PC-9 (cell line): Measurements from ENCODE around the gene CUL2. TPM values are rescaled to one million over a fixed set of nuclear protein-coding genes. Genes with fewer than 3 reads are reported as not detected.

ENCODE experiments used
- BruUV-seq: library from RNA; stranded (reverse); fragments of 400-500 nt; replicated peaks from 2 replicates; lab custom pipeline; 2021; lab: Mats Ljungman, UMichigan
- CTCF ChIA-PET: fragments of 300-600 bp; sonication (Branson Sonifier 250); formaldehyde crosslinking; loops from one replicate; lab custom pipeline; 2022; ENCODE audit warnings: antibody characterized with exemption; lab: Charles Lee
- POLR2A ChIA-PET: fragments of 300-600 bp; sonication (Branson Sonifier 250); formaldehyde crosslinking; loops from one replicate; lab custom pipeline; 2022; ENCODE audit warnings: antibody characterized with exemption; ENCODE audit not compliant: unreplicated experiment; lab: Charles Lee
- DNase-seq, 2 experiments: peaks; one replicate each; pipeline versions ENCODE4 v3.0.0 to v3.0.0-alpha.2; 2015 to 2022; ENCODE audit warnings: mixed read lengths in 1 of 2
- H2AFZ ChIP-seq: fragments of 200-600 bp; sonication (generic); 2 replicates; pipeline ENCODE4 v1.8.1; 2017; ENCODE audit warnings: antibody characterized with exemption
- H3F3A ChIP-seq: fragments of 200-600 bp; sonication (generic); 2 replicates; pipeline ENCODE4 v1.8.1; 2017; ENCODE audit warnings: antibody characterized with exemption, mild to moderate bottlenecking, low read depth; ENCODE audit not compliant: insufficient read depth
- H3K27ac ChIP-seq: fragments of 200-600 bp; sonication (generic); 2 replicates; pipeline ENCODE4 v1.6.1; 2016; ENCODE audit warnings: mixed run types
- H3K27me3 ChIP-seq: fragments of 200-600 bp; sonication (generic); 2 replicates; pipeline ENCODE4 v1.6.1; 2016; ENCODE audit warnings: low read depth, mixed run types; ENCODE audit not compliant: insufficient read depth
- H3K36me3 ChIP-seq: fragments of 200-600 bp; sonication (generic); 2 replicates; pipeline ENCODE4 v1.6.1; 2016; ENCODE audit warnings: low read depth, mixed run types
- H3K4me1 ChIP-seq: fragments of 200-600 bp; sonication (generic); replicated peaks from 2 replicates; pipeline ENCODE4 v1.6.1; 2016; ENCODE audit warnings: mixed run types; ENCODE audit not compliant: insufficient read depth
- H3K4me2 ChIP-seq: fragments of 200-600 bp; sonication (generic); 2 replicates; pipeline ENCODE4 v1.6.1; 2017; ENCODE audit warnings: mixed run types
- H3K4me3 ChIP-seq: fragments of 200-600 bp; sonication (generic); 2 replicates; pipeline ENCODE4 v1.6.1; 2016; ENCODE audit warnings: mixed run types
- H3K79me2 ChIP-seq: fragments of 200-600 bp; sonication (generic); 2 replicates; pipeline ENCODE4 v1.6.1; 2017; ENCODE audit warnings: low read depth, mixed run types
- H3K9me2 ChIP-seq: fragments of 200-600 bp; sonication (generic); 2 replicates; pipeline ENCODE4 v1.8.1; 2017; ENCODE audit warnings: mild to moderate bottlenecking; ENCODE audit not compliant: insufficient read depth
- H3K9me3 ChIP-seq: fragments of 200-600 bp; sonication (generic); 2 replicates; pipeline ENCODE4 v1.8.1; 2016; ENCODE audit warnings: low read depth; ENCODE audit not compliant: insufficient read depth
- H4K20me1 ChIP-seq: fragments of 200-600 bp; sonication (generic); 2 replicates; pipeline ENCODE4 v1.8.1; 2017; ENCODE audit not compliant: insufficient read depth
- CTCF ChIP-seq: fragments of 200-600 bp; sonication (generic); conservative IDR thresholded peaks from 2 replicates; pipeline ENCODE4 v1.6.1; 2017; ENCODE audit warnings: mixed run types, antibody characterized with exemption, mild to moderate bottlenecking, moderate library complexity
- EZH2 ChIP-seq: fragments of 200-600 bp; sonication (generic); IDR thresholded peaks from 2 replicates; pipeline ENCODE4 v1.8.0; 2017; ENCODE audit warnings: antibody characterized with exemption, low read depth
- intact Hi-C: fragments of 100-400 bp; cut with micrococcal nuclease; formaldehyde crosslinking; loops from one replicate; pipeline ENCODE4 v1.10.0; 2022; ENCODE audit not compliant: unreplicated experiment
- total RNA-seq: library from RNA; stranded (reverse); gene quantifications from 2 replicates; pipeline ENCODE4 v1.2.3, GENCODE V29; 2021

CUL2 gene
- total RNA-seq, 1 experiment from 2014 or later: 31.5 TPM

GRCh38 chr10:35129185-35129674 is 39.1 kb upstream of the CUL2 start:
- H3K9me3 ChIP-seq: no peaks in the 10 kb centered on the region
- DNase-seq: no peak

GRCh38 chr10:35127289-35127891 is 37.2 kb upstream of the CUL2 start:
- Histone ChIP-seq H3F3A (peaks cover 16% of the 10 kb centered on the region; the same call in 1 of the 2 replicates), H3K4me1 (peaks cover 16% of the 10 kb centered on the region), H3K4me3 (peak overlapping the region; percentile 90), H3K27ac (peak overlapping the region; percentile 88), H3K9me2 (no peaks in the 10 kb centered on the region), H4K20me1 (no peaks in the 10 kb centered on the region), H3K27me3 (no peaks in the 10 kb centered on the region), H3K4me2 (peak overlapping the region; percentile 82), H2AFZ (peak overlapping the region; percentile 78), H3K79me2 (peaks cover 25% of the 10 kb centered on the region), H3K36me3 (no peaks in the 10 kb centered on the region), H3K9me3 (no peaks in the 10 kb centered on the region)
- intact Hi-C loops: loop anchor here (2.0 to 10.0 kb wide), 5 partner anchors 67 to 1647 kb away; partner anchors contain the start of gene CCNY
- peak in 1 of 2 experiments; percentile 32 for DNase-seq
- CTCF ChIA-PET: interaction anchor here (0.6 to 1.2 kb wide), 3 partner anchors 68 to 328 kb away, joined by 4 to 10 read pairs (median 4); no protein-coding TSS in a partner anchor
- POLR2A ChIA-PET: interaction anchor here (0.6 kb wide), 2 partner anchors 223 to 1657 kb away, joined by 5 to 12 read pairs; no protein-coding TSS in a partner anchor
- TF ChIP-seq CTCF (0 out of 2 replicates have a peak, but pooled peaks have one; percentile 14), EZH2 (no peak)
- BruUV-seq: no TSS peak

More at GRCh38 chr10:35129185-35129674, 39.1 kb upstream of the CUL2 start:
- Histone ChIP-seq H3K4me2 (peak overlapping the region; percentile 82), H2AFZ (no peak overlapping the region), H3K79me2 (peaks cover 25% of the 10 kb centered on the region), H4K20me1 (no peaks in the 10 kb centered on the region), H3K27me3 (no peaks in the 10 kb centered on the region), H3F3A (peaks cover 16% of the 10 kb centered on the region; the same call in 1 of the 2 replicates), H3K4me3 (peak overlapping the region; percentile 90; the same call in 1 of the 2 replicates), H3K27ac (no peak overlapping the region), H3K9me2 (no peaks in the 10 kb centered on the region), H3K36me3 (no peaks in the 10 kb centered on the region), H3K4me1 (peaks cover 16% of the 10 kb centered on the region)
- intact Hi-C loops: loop anchor here (5.0 to 10.0 kb wide), 3 partner anchors 206 to 1646 kb away; partner anchors contain the start of gene CCNY
- BruUV-seq: no TSS peak
- ChIA-PET CTCF (no interaction called here), POLR2A (no interaction called here)
- TF ChIP-seq EZH2 (no peak), CTCF (no peak)

GRCh38 chr10:35126530-35127288 is 36.6 kb upstream of the CUL2 start, which contains the start of gene CREM:
Gene CREM, plus strand, starts transcription at chr10:35126846. Its CDS starts 10,990 bp downstream, at chr10:35137836.
- H3K27me3 ChIP-seq: no peaks in the 10 kb centered on the region
- peak within 1 kb of the TSS; percentile 90 for H3K4me3 ChIP-seq
- H3K9me2 ChIP-seq: no peaks in the 10 kb centered on the region
- BruUV-seq: no TSS peak
- peak within 1 kb of the TSS; percentile 82 for H3K4me2 ChIP-seq
- intact Hi-C loops: loop anchor here (2.0 to 10.0 kb wide), 5 partner anchors 68 to 1648 kb away; partner anchors contain the start of gene CCNY
- H3K9me3 ChIP-seq: no peaks in the 10 kb centered on the region
- peaks cover 16% of the 10 kb centered on the region; the same call in 1 of the 2 replicates for H3F3A ChIP-seq
- DNase-seq: peak; percentile 73 to 97
- ChIA-PET CTCF (interaction anchor here (0.6 to 1.2 kb wide), 5 partner anchors 10 to 95 kb away, joined by 4 to 10 read pairs (median 6); no protein-coding TSS in a partner anchor), POLR2A (interaction anchor here (0.6 to 0.7 kb wide), 4 partner anchors 221 to 1658 kb away, joined by 3 to 7 read pairs (median 4); no protein-coding TSS in a partner anchor)
- H3K36me3 ChIP-seq: no peaks in the 10 kb centered on the region
- H3K4me1 ChIP-seq: peaks cover 16% of the 10 kb centered on the region
- no peak for TF ChIP-seq EZH2
- TF ChIP-seq CTCF: peak; percentile 86
- H3K79me2 ChIP-seq: peaks cover 25% of the 10 kb centered on the region
- no peaks in the 10 kb centered on the region for H4K20me1 ChIP-seq
- H3K27ac ChIP-seq: peak within 1 kb of the TSS; percentile 88
- H2AFZ ChIP-seq: peak within 1 kb of the TSS; percentile 96
